Peyer's patch (tissue), 4 donors: Measurements from ENCODE around the gene CLTCL1.

Source experiments
- POLR2A ChIP-seq, 2 donors: fragments of 450-650 bp; IDR thresholded peaks; one replicate each; pipeline ENCODE4 v1.5.1; 2017; ENCODE audit warnings: antibody characterized with exemption in 2 of 2, mild to moderate bottlenecking in 2 of 2, moderate library complexity in 2 of 2
- TF ChIP-seq, protein P1 (sequence below), 6 experiments: fragments of 450-650 bp in 4 of 6; fragments of 200-600 bp in 2 of 6; sonication (generic) in 1 of 6; IDR thresholded peaks; one replicate each; pipeline ENCODE4 v1.5.1; 2017 to 2019; ENCODE audit warnings: antibody characterized with exemption in 6 of 6, mild to moderate bottlenecking in 3 of 6, moderate library complexity in 1 of 6

DNA sequence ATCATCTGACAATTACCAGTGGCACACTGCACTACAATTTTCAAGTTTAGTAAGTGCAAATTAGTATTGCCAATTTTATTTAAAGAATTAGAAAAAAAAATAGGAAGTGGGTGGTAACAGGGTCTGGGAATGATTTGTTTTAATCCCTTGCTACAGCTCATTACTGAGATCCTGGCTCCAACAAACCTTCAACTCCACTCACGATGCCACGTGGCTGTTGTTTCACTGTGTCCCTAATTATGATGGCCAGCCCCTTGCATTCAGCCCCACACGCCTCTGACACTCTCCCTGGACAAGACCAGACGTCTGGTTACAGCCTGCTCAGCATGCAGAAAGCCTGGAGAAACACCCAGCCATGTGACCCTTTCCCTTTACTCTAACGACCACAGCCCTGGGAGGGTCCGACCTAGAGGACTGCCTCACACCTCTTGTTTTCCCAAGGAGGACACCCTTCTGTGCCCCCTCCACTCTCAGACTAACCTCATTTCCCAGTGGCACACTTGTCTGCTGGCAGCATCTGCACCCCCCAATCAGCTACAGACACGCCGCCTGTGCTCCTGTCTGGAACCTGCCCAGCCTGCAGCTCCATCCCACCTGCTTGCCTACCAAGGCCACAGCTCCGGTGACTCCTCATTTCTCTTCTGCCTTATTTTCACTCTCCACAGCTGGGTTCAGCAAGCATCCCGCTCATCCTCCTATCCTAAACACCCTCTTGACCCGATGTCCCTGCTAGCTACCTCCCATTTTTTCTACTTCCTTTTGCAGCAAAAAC, 94.5 kb downstream of the CLTCL1 start:
- TF ChIP-seq POLR2A (IDR thresholded peaks at IDR 0.05), result no peak
- TF ChIP-seq, protein P1, sequence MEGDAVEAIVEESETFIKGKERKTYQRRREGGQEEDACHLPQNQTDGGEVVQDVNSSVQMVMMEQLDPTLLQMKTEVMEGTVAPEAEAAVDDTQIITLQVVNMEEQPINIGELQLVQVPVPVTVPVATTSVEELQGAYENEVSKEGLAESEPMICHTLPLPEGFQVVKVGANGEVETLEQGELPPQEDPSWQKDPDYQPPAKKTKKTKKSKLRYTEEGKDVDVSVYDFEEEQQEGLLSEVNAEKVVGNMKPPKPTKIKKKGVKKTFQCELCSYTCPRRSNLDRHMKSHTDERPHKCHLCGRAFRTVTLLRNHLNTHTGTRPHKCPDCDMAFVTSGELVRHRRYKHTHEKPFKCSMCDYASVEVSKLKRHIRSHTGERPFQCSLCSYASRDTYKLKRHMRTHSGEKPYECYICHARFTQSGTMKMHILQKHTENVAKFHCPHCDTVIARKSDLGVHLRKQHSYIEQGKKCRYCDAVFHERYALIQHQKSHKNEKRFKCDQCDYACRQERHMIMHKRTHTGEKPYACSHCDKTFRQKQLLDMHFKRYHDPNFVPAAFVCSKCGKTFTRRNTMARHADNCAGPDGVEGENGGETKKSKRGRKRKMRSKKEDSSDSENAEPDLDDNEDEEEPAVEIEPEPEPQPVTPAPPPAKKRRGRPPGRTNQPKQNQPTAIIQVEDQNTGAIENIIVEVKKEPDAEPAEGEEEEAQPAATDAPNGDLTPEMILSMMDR (IDR thresholded peaks at IDR 0.05), result no peak
